ENCODE data around the gene MAPRE3. TPM values are rescaled to one million over a fixed set of nuclear protein-coding genes. Genes with fewer than 3 reads are reported as not detected.
"Not testable (repeated sequence)": the region's sequence is repeated elsewhere in the genome, so short reads cannot be mapped to it uniquely, and the experiment has no call there.

Gene MAPRE3
- total RNA-seq, 2 donors from 2014 or later: 3.4 to 4.2 TPM

- Mint-ChIP-seq H3K4me3 (no peak overlapping the region), H3K27me3 (no peaks in the 10 kb centered on the region), H3K36me3 (ENCODE audit: low read depth) (peaks cover 77% of the 10 kb centered on the region), H3K27ac (no peak overlapping the region), H3K9me3 (no peaks in the 10 kb centered on the region), H3K4me1 (peaks cover 7% of the 10 kb centered on the region)
- no peak for ATAC-seq (replicated peaks)
These were observed 88.8 kb downstream of the MAPRE3 start for GRCh38 chr2:27059141-27059820.

- no peak for ATAC-seq (replicated peaks)
- peaks cover 10% of the 10 kb centered on the region for H3K4me1 Mint-ChIP-seq
- H3K4me3 Mint-ChIP-seq: no peak overlapping the region
- peaks cover 80% of the 10 kb centered on the region for H3K36me3 Mint-ChIP-seq (ENCODE audit: low read depth)
- no peaks in the 10 kb centered on the region for H3K9me3 Mint-ChIP-seq
- no peaks in the 10 kb centered on the region for H3K27me3 Mint-ChIP-seq
- H3K27ac Mint-ChIP-seq: no peak overlapping the region
These were observed 89.9 kb downstream of the MAPRE3 start for GRCh38 chr2:27060323-27060722.

- H3K9me3 Mint-ChIP-seq: no peaks in the 10 kb centered on the region
- ATAC-seq (replicated peaks): no peak
- H3K4me3 Mint-ChIP-seq: no peak overlapping the region
- peaks cover 30% of the 10 kb centered on the region for H3K4me1 Mint-ChIP-seq
- peak overlapping the region; percentile 27 for H3K27ac Mint-ChIP-seq
- H3K36me3 Mint-ChIP-seq (ENCODE audit: low read depth): peaks cover 97% of the 10 kb centered on the region
- H3K27me3 Mint-ChIP-seq: no peaks in the 10 kb centered on the region
These were observed 94.7 kb downstream of the MAPRE3 start for GRCh38 chr2:27065128-27065527.

GRCh38 chr2:27067385-27067784, 96.9 kb downstream of the MAPRE3 start:
- Mint-ChIP-seq H3K27ac (no peak overlapping the region), H3K27me3 (no peaks in the 10 kb centered on the region), H3K36me3 (ENCODE audit: low read depth) (peaks cover 88% of the 10 kb centered on the region), H3K4me1 (peaks cover 33% of the 10 kb centered on the region), H3K9me3 (no peaks in the 10 kb centered on the region), H3K4me3 (no peak overlapping the region)
- ATAC-seq (replicated peaks): no peak

- Mint-ChIP-seq H3K4me3 (peak overlapping the region; percentile 97), H3K9me3 (no peaks in the 10 kb centered on the region), H3K36me3 (ENCODE audit: low read depth) (peaks cover 69% of the 10 kb centered on the region), H3K4me1 (peaks cover 33% of the 10 kb centered on the region), H3K27ac (peak overlapping the region; percentile 81), H3K27me3 (no peaks in the 10 kb centered on the region)
- no peak for ATAC-seq (replicated peaks)
These were observed 99.0 kb downstream of the MAPRE3 start for GRCh38 chr2:27069436-27069835.

GRCh38 chr2:27069961-27070618, 99.7 kb downstream of the MAPRE3 start:
- H3K36me3 Mint-ChIP-seq (ENCODE audit: low read depth): peaks cover 62% of the 10 kb centered on the region
- H3K27ac Mint-ChIP-seq: peak overlapping the region; percentile 96
- H3K9me3 Mint-ChIP-seq: no peaks in the 10 kb centered on the region
- H3K4me1 Mint-ChIP-seq: peaks cover 39% of the 10 kb centered on the region
- peak overlapping the region; percentile 97 for H3K4me3 Mint-ChIP-seq
- H3K27me3 Mint-ChIP-seq: no peaks in the 10 kb centered on the region
- no peak for ATAC-seq (replicated peaks)

GRCh38 chr2:27070653-27071276, 100.3 kb downstream of the MAPRE3 start:
- Mint-ChIP-seq H3K27me3 (no peaks in the 10 kb centered on the region), H3K4me3 (peak overlapping the region; percentile 97), H3K9me3 (no peaks in the 10 kb centered on the region), H3K36me3 (ENCODE audit: low read depth) (peaks cover 56% of the 10 kb centered on the region), H3K4me1 (peaks cover 34% of the 10 kb centered on the region), H3K27ac (peak overlapping the region; percentile 96)
- ATAC-seq (replicated peaks): no peak

- Mint-ChIP-seq H3K4me1 (peaks cover 34% of the 10 kb centered on the region), H3K27ac (peak within 1 kb of the TSS; percentile 96), H3K36me3 (ENCODE audit: low read depth) (peaks cover 49% of the 10 kb centered on the region), H3K27me3 (no peaks in the 10 kb centered on the region), H3K9me3 (no peaks in the 10 kb centered on the region), H3K4me3 (peak within 1 kb of the TSS; percentile 97)
- ATAC-seq (replicated peaks): peak; percentile 96
These were observed 101.0 kb downstream of the MAPRE3 start, which contains the start of gene OST4 for GRCh38 chr2:27071277-27071989. Gene OST4, minus strand, starts transcription at chr2:27071654.

- H3K27ac Mint-ChIP-seq: peak overlapping the region; percentile 93
These were observed 101.8 kb downstream of the MAPRE3 start for GRCh38 chr2:27071990-27072830.

GRCh38 chr2:27072920-27073319, 102.5 kb downstream of the MAPRE3 start:
- Mint-ChIP-seq H3K4me1 (peaks cover 34% of the 10 kb centered on the region), H3K36me3 (ENCODE audit: low read depth) (peaks cover 34% of the 10 kb centered on the region), H3K4me3 (peak overlapping the region; percentile 97), H3K27me3 (no peaks in the 10 kb centered on the region), H3K9me3 (no peaks in the 10 kb centered on the region), H3K27ac (peak overlapping the region; percentile 93)
- ATAC-seq (replicated peaks): no peak

More at GRCh38 chr2:27071990-27072830, 101.8 kb downstream of the MAPRE3 start:
- Mint-ChIP-seq H3K9me3 (no peaks in the 10 kb centered on the region), H3K4me1 (peaks cover 34% of the 10 kb centered on the region), H3K27me3 (no peaks in the 10 kb centered on the region), H3K36me3 (ENCODE audit: low read depth) (peaks cover 41% of the 10 kb centered on the region), H3K4me3 (peak overlapping the region; percentile 97)
- peak; percentile 31 for ATAC-seq (replicated peaks)

- peaks cover 33% of the 10 kb centered on the region for H3K4me1 Mint-ChIP-seq
- H3K27me3 Mint-ChIP-seq: no peaks in the 10 kb centered on the region
- ATAC-seq (replicated peaks): no peak
- no peaks in the 10 kb centered on the region for H3K9me3 Mint-ChIP-seq
- H3K4me3 Mint-ChIP-seq: peak overlapping the region; percentile 97
- peaks cover 26% of the 10 kb centered on the region for H3K36me3 Mint-ChIP-seq (ENCODE audit: low read depth)
- H3K27ac Mint-ChIP-seq: peak overlapping the region; percentile 70
These were observed 103.3 kb downstream of the MAPRE3 start for GRCh38 chr2:27073782-27074181.

GRCh38 chr2:27074738-27075565, 104.5 kb downstream of the MAPRE3 start:
- peak overlapping the region; percentile 11 for H3K4me3 Mint-ChIP-seq
- H3K36me3 Mint-ChIP-seq (ENCODE audit: low read depth): peaks cover 14% of the 10 kb centered on the region
- no peaks in the 10 kb centered on the region for H3K27me3 Mint-ChIP-seq
- no peak for ATAC-seq (replicated peaks)
- H3K4me1 Mint-ChIP-seq: peaks cover 22% of the 10 kb centered on the region
- no peaks in the 10 kb centered on the region for H3K9me3 Mint-ChIP-seq
- peak overlapping the region; percentile 20 for H3K27ac Mint-ChIP-seq

- H3K36me3 Mint-ChIP-seq (ENCODE audit: low read depth); H3K9me3 Mint-ChIP-seq; ATAC-seq (replicated peaks); H3K27me3 Mint-ChIP-seq: not testable (repeated sequence)
- Mint-ChIP-seq H3K27ac (peak overlapping the region; percentile 20), H3K4me3 (peak overlapping the region; percentile 11), H3K4me1 (peaks cover 22% of the 10 kb centered on the region)
These were observed 105.1 kb downstream of the MAPRE3 start for GRCh38 chr2:27075566-27075871.
